RWPE2 (cell line): ENCODE data around the gene LDLRAD3.

Experiments used
- ATAC-seq: fragments of 200-7000 bp; cut with Tn5 transposase; 3 replicates; pipeline ENCODE4 v1.9.1; 2021; ENCODE audit warnings: low read depth
- DNase-seq: peaks from one replicate; pipeline ENCODE4 v3.0.0-alpha.2; 2020; ENCODE audit warnings: low spot score
- H3K27ac ChIP-seq: fragments of 450-650 bp; 2 replicates; pipeline ENCODE4 v1.5.1; 2017; ENCODE audit warnings: mild to moderate bottlenecking; ENCODE audit not compliant: poor library complexity, severe bottlenecking
- H3K27me3 ChIP-seq: fragments of 250-450 bp; sonication (Bioruptor Pico); 2 replicates; pipeline ENCODE4 v1.5.1; 2021; ENCODE audit warnings: mild to moderate bottlenecking, moderate library complexity; ENCODE audit not compliant: insufficient read depth, poor library complexity, severe bottlenecking
- H3K36me3 ChIP-seq: fragments of 250-450 bp; sonication (Bioruptor Pico); 2 replicates; pipeline ENCODE4 v1.5.1; 2020; ENCODE audit warnings: low read depth, mild to moderate bottlenecking, moderate library complexity
- H3K4me1 ChIP-seq: fragments of 250-450 bp; sonication (Bioruptor Pico); 2 replicates; pipeline ENCODE4 v1.5.1; 2021; ENCODE audit warnings: mild to moderate bottlenecking, moderate library complexity; ENCODE audit not compliant: insufficient read depth, poor library complexity, severe bottlenecking
- H3K4me3 ChIP-seq: fragments of 250-450 bp; sonication (Bioruptor Pico); 2 replicates; pipeline ENCODE4 v1.5.1; 2021; ENCODE audit warnings: mild to moderate bottlenecking, moderate library complexity; ENCODE audit not compliant: severe bottlenecking
- H3K9me3 ChIP-seq: fragments of 250-450 bp; sonication (Bioruptor Pico); 2 replicates; pipeline ENCODE4 v1.5.1; 2021; ENCODE audit warnings: mild to moderate bottlenecking, moderate library complexity; ENCODE audit not compliant: severe bottlenecking
- TF ChIP-seq, protein P1 (sequence below): fragments of 450-650 bp; IDR thresholded peaks from one replicate; pipeline ENCODE4 v1.5.1; 2017; ENCODE audit warnings: mild to moderate bottlenecking, moderate library complexity; ENCODE audit not compliant: poor library complexity, severe bottlenecking

LDLRAD3 gene

DNA sequence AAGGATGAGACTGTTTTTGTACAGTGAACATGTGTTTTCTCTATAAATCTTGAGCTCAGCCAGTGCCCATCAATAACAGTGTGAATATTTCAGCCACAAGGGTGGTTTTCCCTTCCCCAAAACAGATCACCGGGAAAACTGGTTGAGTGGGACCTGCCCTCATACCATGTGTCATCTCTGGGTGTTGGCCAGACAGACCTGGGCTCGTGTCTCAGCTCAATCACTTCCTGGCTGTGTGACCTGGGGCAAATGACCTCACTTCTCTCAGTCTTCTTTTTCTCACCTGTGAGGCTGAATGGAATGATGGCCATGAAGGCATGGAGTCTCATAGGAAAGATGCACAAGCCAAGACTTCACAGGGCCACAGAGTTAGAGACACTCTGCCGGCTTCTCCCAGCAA lies 270.6 kb downstream of the LDLRAD3 start:
- peaks cover 4% of the 10 kb centered on the region for H3K9me3 ChIP-seq
- peak overlapping the region; percentile 27 for H3K27ac ChIP-seq
- no peak for DNase-seq
- TF ChIP-seq, protein P1, sequence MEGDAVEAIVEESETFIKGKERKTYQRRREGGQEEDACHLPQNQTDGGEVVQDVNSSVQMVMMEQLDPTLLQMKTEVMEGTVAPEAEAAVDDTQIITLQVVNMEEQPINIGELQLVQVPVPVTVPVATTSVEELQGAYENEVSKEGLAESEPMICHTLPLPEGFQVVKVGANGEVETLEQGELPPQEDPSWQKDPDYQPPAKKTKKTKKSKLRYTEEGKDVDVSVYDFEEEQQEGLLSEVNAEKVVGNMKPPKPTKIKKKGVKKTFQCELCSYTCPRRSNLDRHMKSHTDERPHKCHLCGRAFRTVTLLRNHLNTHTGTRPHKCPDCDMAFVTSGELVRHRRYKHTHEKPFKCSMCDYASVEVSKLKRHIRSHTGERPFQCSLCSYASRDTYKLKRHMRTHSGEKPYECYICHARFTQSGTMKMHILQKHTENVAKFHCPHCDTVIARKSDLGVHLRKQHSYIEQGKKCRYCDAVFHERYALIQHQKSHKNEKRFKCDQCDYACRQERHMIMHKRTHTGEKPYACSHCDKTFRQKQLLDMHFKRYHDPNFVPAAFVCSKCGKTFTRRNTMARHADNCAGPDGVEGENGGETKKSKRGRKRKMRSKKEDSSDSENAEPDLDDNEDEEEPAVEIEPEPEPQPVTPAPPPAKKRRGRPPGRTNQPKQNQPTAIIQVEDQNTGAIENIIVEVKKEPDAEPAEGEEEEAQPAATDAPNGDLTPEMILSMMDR: no peak
- peaks cover 22% of the 10 kb centered on the region for H3K4me1 ChIP-seq
- H3K4me3 ChIP-seq: no peak overlapping the region
- H3K27me3 ChIP-seq: no peaks in the 10 kb centered on the region
- ATAC-seq: peak; percentile 89
- no peaks in the 10 kb centered on the region for H3K36me3 ChIP-seq

DNA sequence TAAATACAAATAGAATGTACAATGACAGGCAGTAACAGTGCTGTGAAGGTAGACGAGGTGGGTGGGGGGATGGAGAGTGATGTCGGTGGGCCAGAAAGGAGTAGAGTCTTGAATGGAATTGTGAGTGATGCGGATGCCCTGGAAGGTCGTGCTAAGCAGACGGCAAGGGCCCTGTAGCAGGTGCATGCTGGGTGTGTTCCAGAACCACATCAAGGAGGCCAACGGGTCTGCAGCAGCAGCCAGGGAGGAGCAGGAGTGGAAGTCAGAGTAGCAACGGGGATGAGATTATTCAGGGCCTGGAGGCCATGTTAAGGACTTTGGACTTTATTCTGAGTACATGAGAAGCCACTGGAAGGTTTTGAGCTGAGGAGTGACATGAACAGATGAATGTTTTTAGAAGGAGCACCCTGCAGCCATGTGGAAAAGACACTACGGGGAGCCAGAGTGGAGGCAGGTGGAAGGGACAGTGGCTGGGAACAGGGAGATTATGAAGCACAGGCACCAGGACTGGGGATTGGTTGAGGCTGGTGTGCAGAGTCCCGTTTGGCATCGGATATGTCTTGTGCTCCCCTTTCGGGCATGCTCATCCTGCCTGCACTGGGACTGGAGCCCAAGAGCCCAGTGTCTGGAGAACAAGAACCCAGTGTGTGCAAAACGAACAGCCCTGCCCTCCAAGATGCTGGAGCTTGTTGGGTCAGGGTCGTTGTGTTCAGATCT lies 271.3 kb downstream of the LDLRAD3 start:
- DNase-seq (no peak), ATAC-seq (no peak)
- H3K36me3 ChIP-seq: no peaks in the 10 kb centered on the region
- H3K27me3 ChIP-seq: no peaks in the 10 kb centered on the region
- peaks cover 5% of the 10 kb centered on the region for H3K9me3 ChIP-seq
- peaks cover 16% of the 10 kb centered on the region for H3K4me1 ChIP-seq
- no peak overlapping the region for H3K4me3 ChIP-seq
- H3K27ac ChIP-seq: no peak overlapping the region
- TF ChIP-seq, protein P1: no peak

DNA sequence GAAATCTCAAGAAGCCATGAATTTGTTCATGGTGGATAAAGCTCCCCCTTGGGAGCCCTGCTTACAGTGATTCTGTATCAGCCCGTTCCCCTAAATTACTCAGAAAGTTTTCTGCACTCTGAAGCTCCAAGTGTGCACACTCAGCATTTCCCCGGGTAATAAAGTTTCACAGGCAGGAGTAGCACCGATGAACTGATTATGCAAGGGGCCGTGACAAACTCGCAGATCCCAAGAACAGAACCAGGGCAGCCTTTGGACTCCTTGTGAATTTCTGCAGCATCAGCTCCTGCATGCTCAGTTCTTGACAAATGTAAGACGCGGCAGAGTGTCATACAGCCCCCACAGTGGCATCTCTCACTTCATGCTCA lies 271.8 kb downstream of the LDLRAD3 start:
- H3K36me3 ChIP-seq: no peaks in the 10 kb centered on the region
- H3K4me1 ChIP-seq: peaks cover 13% of the 10 kb centered on the region
- no peak overlapping the region for H3K4me3 ChIP-seq
- no peak for ATAC-seq
- H3K9me3 ChIP-seq: peaks cover 5% of the 10 kb centered on the region
- DNase-seq: no peak
- no peaks in the 10 kb centered on the region for H3K27me3 ChIP-seq
- TF ChIP-seq, protein P1: no peak
- no peak overlapping the region for H3K27ac ChIP-seq

DNA sequence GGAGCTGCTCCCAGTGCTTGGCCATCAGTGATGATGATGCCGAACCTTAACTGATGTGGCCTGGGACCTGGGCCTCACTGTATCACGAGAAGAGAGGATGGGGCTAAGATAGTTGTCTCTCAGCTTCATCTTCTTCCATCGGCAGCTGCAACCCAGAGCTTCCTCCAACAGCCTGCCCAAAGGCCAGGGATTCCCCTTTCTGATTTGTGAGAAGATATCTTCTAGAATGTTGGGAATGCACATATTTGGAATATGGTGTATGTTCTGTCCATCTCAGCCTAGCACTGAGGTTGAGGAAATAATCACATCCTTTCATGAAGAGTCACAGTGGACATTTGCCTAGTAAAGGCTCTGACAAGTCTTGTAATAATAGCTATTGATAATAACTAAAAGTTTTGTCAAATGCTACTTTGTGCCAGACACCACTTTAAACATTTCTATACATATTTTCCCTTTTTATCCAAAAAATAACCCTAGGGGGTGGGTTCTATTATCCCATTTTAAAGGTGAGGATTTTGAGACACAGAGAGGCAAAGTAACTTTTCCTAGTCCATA lies 272.3 kb downstream of the LDLRAD3 start:
- Histone ChIP-seq H3K27ac (no peak overlapping the region), H3K4me3 (no peak overlapping the region), H3K27me3 (no peaks in the 10 kb centered on the region), H3K9me3 (peaks cover 5% of the 10 kb centered on the region), H3K4me1 (peaks cover 13% of the 10 kb centered on the region), H3K36me3 (no peaks in the 10 kb centered on the region)
- DNase-seq (no peak), ATAC-seq (no peak)
- TF ChIP-seq, protein P1: no peak
